Measurements from ENCODE around the gene DNAJB14. TPM values are rescaled to one million over a fixed set of nuclear protein-coding genes. Genes with fewer than 3 reads are reported as not detected.
"Not testable (repeated sequence)": the region's sequence is repeated elsewhere in the genome, so short reads cannot be mapped to it uniquely, and the experiment has no call there.

DNAJB14 gene
- total and polyA plus RNA-seq, 2 donors from 2014 or later, result 8.1 to 51.7 TPM

DNA sequence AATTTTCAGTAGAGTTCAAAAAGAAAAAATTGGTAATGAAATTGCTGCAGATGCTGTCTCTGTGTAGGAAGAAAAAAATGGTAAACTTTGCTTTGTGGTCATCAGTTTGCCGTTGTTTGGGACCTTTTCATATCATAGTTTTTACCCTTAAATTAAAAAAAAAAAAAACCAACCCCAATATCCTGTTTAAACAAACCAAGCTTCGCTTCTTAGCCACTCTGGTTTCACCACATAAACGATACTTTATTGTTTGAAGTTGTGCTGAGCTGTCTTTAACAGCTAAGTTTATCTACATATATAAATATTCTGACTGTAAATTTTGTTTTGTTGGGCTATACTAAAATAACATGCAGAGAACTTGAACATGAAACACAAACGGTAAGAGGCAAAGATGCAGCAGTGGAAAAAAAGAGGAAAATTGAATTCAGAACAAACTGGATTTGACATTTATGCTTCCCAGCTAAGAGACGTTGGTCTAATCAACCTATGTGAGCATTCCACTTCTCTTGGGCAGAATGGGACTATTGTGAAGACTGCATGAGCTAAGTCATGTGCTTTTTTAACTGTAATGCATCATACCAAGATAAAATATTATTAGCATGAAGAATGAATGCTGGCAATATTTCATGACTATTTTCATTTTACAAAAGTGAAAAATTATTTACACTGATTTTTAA is 19.4 kb upstream of the DNAJB14 start:
- H3K4me3 ChIP-seq (ENCODE audit: low read length in 3 of 3), result no peak overlapping the region
- H3K27me3 ChIP-seq (ENCODE audit: control insufficient read depth, insufficient read depth, low read length), result no peaks in the 10 kb centered on the region
- no peaks in the 10 kb centered on the region for H3K9me3 ChIP-seq (ENCODE audit: control insufficient read depth in 2 of 3, insufficient read depth in 1 of 3, low read length in 3 of 3)
- no peaks in the 10 kb centered on the region for H3K4me1 ChIP-seq (ENCODE audit: control insufficient read depth in 2 of 3, insufficient read depth in 2 of 3, low read depth in 1 of 3, low read length in 3 of 3)
- TF ChIP-seq, protein P1, sequence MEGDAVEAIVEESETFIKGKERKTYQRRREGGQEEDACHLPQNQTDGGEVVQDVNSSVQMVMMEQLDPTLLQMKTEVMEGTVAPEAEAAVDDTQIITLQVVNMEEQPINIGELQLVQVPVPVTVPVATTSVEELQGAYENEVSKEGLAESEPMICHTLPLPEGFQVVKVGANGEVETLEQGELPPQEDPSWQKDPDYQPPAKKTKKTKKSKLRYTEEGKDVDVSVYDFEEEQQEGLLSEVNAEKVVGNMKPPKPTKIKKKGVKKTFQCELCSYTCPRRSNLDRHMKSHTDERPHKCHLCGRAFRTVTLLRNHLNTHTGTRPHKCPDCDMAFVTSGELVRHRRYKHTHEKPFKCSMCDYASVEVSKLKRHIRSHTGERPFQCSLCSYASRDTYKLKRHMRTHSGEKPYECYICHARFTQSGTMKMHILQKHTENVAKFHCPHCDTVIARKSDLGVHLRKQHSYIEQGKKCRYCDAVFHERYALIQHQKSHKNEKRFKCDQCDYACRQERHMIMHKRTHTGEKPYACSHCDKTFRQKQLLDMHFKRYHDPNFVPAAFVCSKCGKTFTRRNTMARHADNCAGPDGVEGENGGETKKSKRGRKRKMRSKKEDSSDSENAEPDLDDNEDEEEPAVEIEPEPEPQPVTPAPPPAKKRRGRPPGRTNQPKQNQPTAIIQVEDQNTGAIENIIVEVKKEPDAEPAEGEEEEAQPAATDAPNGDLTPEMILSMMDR (IDR thresholded peaks at IDR 0.05; ENCODE audit: borderline replicate concordance, extremely low read depth, insufficient read depth), result no peak
- FAIRE-seq, result no peak
- no peaks in the 10 kb centered on the region for H3K36me3 ChIP-seq (ENCODE audit: control insufficient read depth in 2 of 3, insufficient read depth in 3 of 3, low read length in 3 of 3)
- no peak overlapping the region for H3K27ac ChIP-seq (ENCODE audit: low read depth in 2 of 2, low read length in 2 of 2)
- no peak overlapping the region for H3K9ac ChIP-seq (ENCODE audit: low read length in 3 of 3)
- intact Hi-C loops (cut with DNase I), result no loop called here
- no peak for DNase-seq

DNA sequence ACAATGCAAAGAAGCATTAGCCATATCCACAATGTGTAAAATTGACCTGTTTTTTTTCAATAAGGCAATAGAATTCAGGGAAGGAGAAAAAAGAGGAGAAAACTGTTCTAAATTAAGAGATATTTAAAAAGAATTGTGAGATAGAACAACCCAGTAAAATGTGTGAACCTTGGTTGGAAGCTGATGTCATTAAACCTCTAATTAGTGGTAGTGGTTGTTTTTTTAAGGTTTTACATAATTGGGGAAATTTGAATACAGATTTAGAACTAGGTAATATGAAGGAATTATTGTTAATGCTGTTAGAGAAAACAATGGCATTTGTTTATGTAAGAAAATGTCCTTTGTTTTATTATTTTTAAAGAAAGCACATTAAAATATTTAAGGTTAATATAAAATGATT is 18.8 kb upstream of the DNAJB14 start:
- no peaks in the 10 kb centered on the region for H3K27me3 ChIP-seq (ENCODE audit: control insufficient read depth, insufficient read depth, low read length)
- H3K27ac ChIP-seq (ENCODE audit: low read depth in 2 of 2, low read length in 2 of 2), result no peak overlapping the region
- FAIRE-seq (no peak), DNase-seq (no peak)
- no peaks in the 10 kb centered on the region for H3K9me3 ChIP-seq (ENCODE audit: control insufficient read depth in 2 of 3, insufficient read depth in 1 of 3, low read length in 3 of 3)
- intact Hi-C loops (cut with DNase I), result no loop called here
- H3K4me1 ChIP-seq (ENCODE audit: control insufficient read depth in 2 of 3, insufficient read depth in 2 of 3, low read depth in 1 of 3, low read length in 3 of 3), result no peaks in the 10 kb centered on the region
- TF ChIP-seq, protein P1 (IDR thresholded peaks at IDR 0.05; ENCODE audit: borderline replicate concordance, extremely low read depth, insufficient read depth), result no peak
- H3K36me3 ChIP-seq (ENCODE audit: control insufficient read depth in 2 of 3, insufficient read depth in 3 of 3, low read length in 3 of 3), result no peaks in the 10 kb centered on the region
- no peak overlapping the region for H3K4me3 ChIP-seq (ENCODE audit: low read length in 3 of 3)
- H3K9ac ChIP-seq (ENCODE audit: low read length in 3 of 3), result no peak overlapping the region

DNA sequence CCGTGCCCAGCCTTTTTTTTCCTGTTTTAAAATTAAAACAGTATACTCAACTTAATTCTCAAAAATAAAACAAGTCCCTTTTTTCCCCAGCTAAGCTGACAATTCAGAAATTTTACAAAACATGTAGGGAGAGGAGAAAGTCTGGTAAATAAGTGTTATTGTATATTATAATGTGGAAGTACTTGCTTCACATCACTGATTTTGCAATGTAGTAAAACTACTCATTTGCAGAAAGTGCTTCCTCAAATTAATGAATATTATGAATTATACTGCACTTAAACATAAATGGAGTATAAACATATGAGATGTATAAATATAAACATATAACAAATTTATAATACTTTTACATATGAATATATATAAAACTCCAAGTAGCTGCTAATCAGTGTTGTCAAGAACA is 15.3 kb upstream of the DNAJB14 start:
- Histone ChIP-seq H3K27ac (ENCODE audit: low read depth in 2 of 2, low read length in 2 of 2) (no peak overlapping the region), H3K36me3 (ENCODE audit: control insufficient read depth in 2 of 3, insufficient read depth in 3 of 3, low read length in 3 of 3) (no peaks in the 10 kb centered on the region), H3K9me3 (ENCODE audit: control insufficient read depth in 2 of 3, insufficient read depth in 1 of 3, low read length in 3 of 3) (no peaks in the 10 kb centered on the region), H3K9ac (ENCODE audit: low read length in 3 of 3) (no peak overlapping the region), H3K27me3 (ENCODE audit: control insufficient read depth, insufficient read depth, low read length) (no peaks in the 10 kb centered on the region), H3K4me3 (ENCODE audit: low read length in 3 of 3) (no peak overlapping the region), H3K4me1 (ENCODE audit: control insufficient read depth in 2 of 3, insufficient read depth in 2 of 3, low read depth in 1 of 3, low read length in 3 of 3) (no peaks in the 10 kb centered on the region)
- TF ChIP-seq, protein P1 (IDR thresholded peaks at IDR 0.05; ENCODE audit: borderline replicate concordance, extremely low read depth, insufficient read depth), result no peak
- DNase-seq (no peak), FAIRE-seq (peak; percentile 89)
- intact Hi-C loops (cut with DNase I), result no loop called here

DNA sequence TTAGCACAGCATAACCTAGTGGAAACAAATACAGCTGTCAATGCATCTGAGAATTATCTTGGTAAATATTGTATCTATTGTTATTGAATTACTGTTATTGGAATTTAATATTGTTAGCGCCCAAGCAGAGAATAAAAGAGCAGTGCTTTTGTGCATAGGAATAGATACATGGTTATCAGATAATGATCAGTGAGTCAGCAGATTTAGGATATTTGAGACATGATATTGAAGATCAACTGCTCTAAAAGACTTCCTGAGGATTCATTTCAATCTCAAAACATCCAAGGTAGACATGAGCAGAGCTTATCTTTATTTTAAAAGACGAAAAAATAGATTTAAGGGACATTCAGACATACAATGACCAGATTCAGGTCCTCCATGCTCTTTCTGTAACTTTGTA is 14.2 kb upstream of the DNAJB14 start:
- Histone ChIP-seq H3K36me3 (ENCODE audit: control insufficient read depth in 2 of 3, insufficient read depth in 3 of 3, low read length in 3 of 3) (no peaks in the 10 kb centered on the region), H3K4me1 (ENCODE audit: control insufficient read depth in 2 of 3, insufficient read depth in 2 of 3, low read depth in 1 of 3, low read length in 3 of 3) (no peaks in the 10 kb centered on the region), H3K9me3 (ENCODE audit: control insufficient read depth in 2 of 3, insufficient read depth in 1 of 3, low read length in 3 of 3) (no peaks in the 10 kb centered on the region), H3K27ac (ENCODE audit: low read depth in 2 of 2, low read length in 2 of 2) (no peak overlapping the region), H3K4me3 (ENCODE audit: low read length in 3 of 3) (no peak overlapping the region), H3K9ac (ENCODE audit: low read length in 3 of 3) (no peak overlapping the region), H3K27me3 (ENCODE audit: control insufficient read depth, insufficient read depth, low read length) (no peaks in the 10 kb centered on the region)
- intact Hi-C loops (cut with DNase I), result no loop called here
- DNase-seq, result no peak
- FAIRE-seq, result no peak
- TF ChIP-seq, protein P1 (IDR thresholded peaks at IDR 0.05; ENCODE audit: borderline replicate concordance, extremely low read depth, insufficient read depth), result no peak

DNA sequence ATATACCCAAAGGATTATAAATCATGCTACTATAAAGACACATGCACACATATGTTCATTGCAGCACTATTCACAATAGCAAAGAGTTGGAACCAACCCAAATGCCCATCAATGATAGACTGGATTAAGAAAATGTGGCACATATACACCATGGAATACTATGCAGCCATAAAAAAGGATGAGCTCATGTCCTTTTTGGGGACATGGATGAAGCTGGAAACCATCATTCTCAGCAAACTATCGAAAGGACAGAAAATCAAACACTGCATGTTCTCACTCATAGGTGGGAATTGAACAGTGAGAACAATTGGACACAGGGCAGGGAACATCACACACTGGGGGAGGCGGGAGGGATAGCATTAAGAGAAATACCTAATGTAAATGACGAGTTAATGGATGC is 11.8 kb upstream of the DNAJB14 start:
- H3K27ac ChIP-seq (ENCODE audit: low read depth in 2 of 2, low read length in 2 of 2); FAIRE-seq; intact Hi-C loops (cut with DNase I): not testable (repeated sequence)

More for the DNA sequence above, 11.8 kb upstream of the DNAJB14 start:
- not testable (repeated sequence) for DNase-seq; H3K4me3 ChIP-seq (ENCODE audit: low read length in 3 of 3); H3K9me3 ChIP-seq (ENCODE audit: control insufficient read depth in 2 of 3, insufficient read depth in 1 of 3, low read length in 3 of 3); H3K9ac ChIP-seq (ENCODE audit: low read length in 3 of 3); H3K27me3 ChIP-seq (ENCODE audit: control insufficient read depth, insufficient read depth, low read length); H3K36me3 ChIP-seq (ENCODE audit: control insufficient read depth in 2 of 3, insufficient read depth in 3 of 3, low read length in 3 of 3); H3K4me1 ChIP-seq (ENCODE audit: control insufficient read depth in 2 of 3, insufficient read depth in 2 of 3, low read depth in 1 of 3, low read length in 3 of 3)

All from kidney (tissue), 14 donors.